ENCODE measurements around the gene CDK6.

The CDK6 gene

DNA sequence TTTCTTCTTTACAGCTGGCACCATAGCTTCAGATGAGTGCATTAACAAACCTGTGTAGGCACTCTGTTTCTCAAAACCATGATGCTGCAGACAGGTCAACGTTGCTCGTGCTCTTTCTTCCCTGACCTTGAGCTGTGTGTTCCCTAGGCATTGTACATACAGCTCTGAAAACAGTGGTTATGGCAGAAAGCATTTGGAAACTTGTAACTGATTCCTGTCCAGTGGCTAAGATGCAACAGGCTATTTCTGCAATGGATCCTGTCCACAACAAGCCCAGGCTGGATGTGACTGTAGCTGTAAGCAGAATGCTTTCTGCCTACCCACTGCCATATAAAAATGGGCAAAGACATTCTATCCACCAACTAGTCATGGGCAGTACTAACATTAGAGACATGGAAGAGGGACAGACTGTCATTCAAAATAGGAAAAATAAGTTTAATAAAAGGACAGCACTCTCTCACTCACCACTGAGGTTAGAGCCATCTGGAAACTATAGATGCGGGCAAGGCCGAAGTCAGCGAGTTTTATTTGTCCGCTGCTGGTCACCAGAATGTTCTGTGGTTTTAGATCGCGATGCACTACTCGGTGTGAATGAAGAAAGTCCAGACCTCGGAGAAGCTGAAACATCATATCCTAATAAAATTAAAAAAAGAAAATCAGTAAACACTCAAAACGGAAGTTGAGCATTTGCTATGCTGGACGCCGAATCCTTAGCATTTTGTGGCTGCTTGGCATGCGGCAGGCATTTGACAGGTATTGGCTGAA, 111.0 kb downstream of the CDK6 start:
- no peaks in the 10 kb centered on the region for H3K27me3 ChIP-seq (ENCODE audit: control insufficient read depth, insufficient read depth, low read length)
- H3K9me3 ChIP-seq (ENCODE audit: control insufficient read depth, insufficient read depth, low read length) = no peaks in the 10 kb centered on the region
- WGBS (ENCODE audit: insufficient coverage, insufficient read length) = no CpG with 5 or more reads among the region's 14 CpGs
- no peak overlapping the region for H3K27ac ChIP-seq (ENCODE audit: low read length)
- H3K36me3 ChIP-seq (ENCODE audit: control insufficient read depth, insufficient read depth, low read length) = no peaks in the 10 kb centered on the region
- H3K4me1 ChIP-seq (ENCODE audit: control insufficient read depth, insufficient read depth, low read length) = no peaks in the 10 kb centered on the region; the same call in 1 of the 2 replicates
- no peak overlapping the region for H3K4me3 ChIP-seq (ENCODE audit: low read length)
- no peak for DNase-seq (ENCODE audit: low read depth, low spot score)

DNA sequence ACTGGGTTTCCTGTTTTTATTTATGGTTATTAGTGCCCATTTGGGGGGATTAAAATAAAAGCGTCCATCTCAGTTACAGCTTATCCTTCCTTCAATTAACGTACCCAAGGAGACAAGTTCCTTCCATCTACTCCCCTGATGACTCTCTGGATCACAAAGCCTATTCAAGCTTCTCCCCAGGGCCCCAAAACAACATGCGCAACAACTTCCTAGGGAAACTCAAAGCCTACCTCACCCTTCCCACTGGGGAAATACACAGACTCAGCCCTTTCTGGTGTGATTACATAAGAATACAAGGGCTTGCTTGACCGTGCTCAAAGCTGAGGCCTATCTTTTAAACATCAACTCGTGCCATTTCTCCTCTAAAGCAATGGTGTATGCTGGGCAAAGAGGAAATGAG, 112.4 kb downstream of the CDK6 start:
- DNase-seq (ENCODE audit: low read depth, low spot score) = peak; percentile 57
- Histone ChIP-seq H3K36me3 (ENCODE audit: control insufficient read depth, insufficient read depth, low read length) (no peaks in the 10 kb centered on the region), H3K27me3 (ENCODE audit: control insufficient read depth, insufficient read depth, low read length) (no peaks in the 10 kb centered on the region), H3K27ac (ENCODE audit: low read length) (no peak overlapping the region), H3K9me3 (ENCODE audit: control insufficient read depth, insufficient read depth, low read length) (no peaks in the 10 kb centered on the region), H3K4me1 (ENCODE audit: control insufficient read depth, insufficient read depth, low read length) (no peaks in the 10 kb centered on the region; the same call in 1 of the 2 replicates), H3K4me3 (ENCODE audit: low read length) (no peak overlapping the region)
- no CpG with 5 or more reads among the region's 5 CpGs for WGBS (ENCODE audit: insufficient coverage, insufficient read length)

DNA sequence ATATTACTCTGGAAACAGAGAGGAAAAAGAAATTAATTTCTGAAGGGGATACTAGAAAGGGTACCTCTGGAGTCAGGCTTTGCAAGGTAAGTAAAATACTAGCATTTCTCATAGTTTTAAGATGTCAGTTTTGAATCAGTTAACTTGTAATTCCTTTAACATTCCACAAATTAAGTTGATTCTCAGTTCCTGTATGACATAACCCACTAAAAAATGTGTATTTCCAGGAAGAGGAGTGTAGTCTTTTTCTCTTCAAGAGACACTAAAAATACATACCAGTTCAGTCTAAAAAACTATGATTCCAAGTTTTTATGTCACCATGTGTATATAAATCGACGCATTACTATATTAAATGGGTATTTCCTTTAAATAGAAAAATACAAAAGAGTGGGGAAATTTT, 113.2 kb downstream of the CDK6 start:
- no peaks in the 10 kb centered on the region; the same call in 1 of the 2 replicates for H3K4me1 ChIP-seq (ENCODE audit: control insufficient read depth, insufficient read depth, low read length)
- no peaks in the 10 kb centered on the region for H3K36me3 ChIP-seq (ENCODE audit: control insufficient read depth, insufficient read depth, low read length)
- no CpG with 5 or more reads among the region's 2 CpGs for WGBS (ENCODE audit: insufficient coverage, insufficient read length)
- no peaks in the 10 kb centered on the region for H3K9me3 ChIP-seq (ENCODE audit: control insufficient read depth, insufficient read depth, low read length)
- no peaks in the 10 kb centered on the region for H3K27me3 ChIP-seq (ENCODE audit: control insufficient read depth, insufficient read depth, low read length)
- no peak overlapping the region for H3K27ac ChIP-seq (ENCODE audit: low read length)
- H3K4me3 ChIP-seq (ENCODE audit: low read length) = no peak overlapping the region
- DNase-seq (ENCODE audit: low read depth, low spot score) = no peak

DNA sequence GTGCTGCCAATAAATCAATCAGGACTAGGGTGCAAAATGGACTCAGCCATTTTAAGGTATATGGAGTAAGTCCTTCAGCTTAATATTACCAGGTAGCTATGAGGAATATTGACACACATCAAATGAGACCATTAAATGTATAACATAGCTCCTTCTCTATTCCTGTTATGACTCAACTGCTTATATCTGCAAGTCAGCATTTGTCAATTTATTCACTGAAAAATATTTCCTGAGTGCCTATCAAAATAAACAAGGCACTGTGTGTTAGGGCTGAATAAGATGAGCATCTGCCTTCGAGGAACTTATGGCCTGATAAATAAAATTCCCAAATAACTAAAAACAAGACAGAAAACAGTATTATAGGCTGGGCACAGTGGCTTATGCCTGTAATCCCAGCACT, 113.8 kb downstream of the CDK6 start:
- H3K36me3 ChIP-seq (ENCODE audit: control insufficient read depth, insufficient read depth, low read length) = no peaks in the 10 kb centered on the region
- no CpG with 5 or more reads among the region's 1 CpG for WGBS (ENCODE audit: insufficient coverage, insufficient read length)
- DNase-seq (ENCODE audit: low read depth, low spot score) = no peak
- H3K27me3 ChIP-seq (ENCODE audit: control insufficient read depth, insufficient read depth, low read length) = no peaks in the 10 kb centered on the region
- no peak overlapping the region for H3K4me3 ChIP-seq (ENCODE audit: low read length)
- no peaks in the 10 kb centered on the region for H3K9me3 ChIP-seq (ENCODE audit: control insufficient read depth, insufficient read depth, low read length)
- no peak overlapping the region for H3K27ac ChIP-seq (ENCODE audit: low read length)
- peaks cover 1% of the 10 kb centered on the region; the same call in 1 of the 2 replicates for H3K4me1 ChIP-seq (ENCODE audit: control insufficient read depth, insufficient read depth, low read length)

DNA sequence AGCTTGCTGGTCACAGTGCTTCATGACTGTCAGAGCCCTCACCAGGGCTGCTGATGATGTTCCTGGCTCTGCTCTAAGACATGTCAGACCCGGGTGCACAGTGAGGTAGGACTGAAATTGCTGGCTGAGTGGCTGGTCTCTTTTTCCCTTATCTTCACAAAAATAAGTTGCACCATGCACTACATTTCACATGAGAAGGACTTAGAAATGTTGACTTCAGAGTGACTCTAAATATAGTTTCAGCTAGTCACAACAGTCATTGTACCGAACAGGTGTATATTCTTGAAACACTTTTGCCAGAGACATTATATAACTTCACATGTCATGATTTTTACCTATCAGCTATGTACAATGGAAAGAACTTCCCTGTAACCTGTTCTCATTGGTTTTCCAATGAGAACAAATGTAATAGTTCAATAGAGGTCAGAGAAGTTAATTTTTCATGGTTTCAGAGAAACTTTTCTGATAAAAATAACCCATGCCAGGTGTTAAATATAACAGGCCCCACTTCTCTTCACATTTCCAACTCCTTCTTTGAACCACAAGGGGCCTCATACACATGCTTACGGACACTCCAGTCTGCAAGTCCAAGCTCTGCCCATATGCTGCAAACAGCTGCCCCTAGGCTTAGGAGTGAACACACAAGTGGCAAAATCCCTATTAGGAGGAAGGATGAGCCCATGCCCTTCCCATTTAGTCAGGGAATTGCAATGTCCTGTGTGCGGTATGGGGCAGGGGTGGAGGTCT, 115.6 kb downstream of the CDK6 start:
- no peak for DNase-seq (ENCODE audit: low read depth, low spot score)
- H3K9me3 ChIP-seq (ENCODE audit: control insufficient read depth, insufficient read depth, low read length) = no peaks in the 10 kb centered on the region
- no peak overlapping the region for H3K4me3 ChIP-seq (ENCODE audit: low read length)
- no peak overlapping the region for H3K27ac ChIP-seq (ENCODE audit: low read length)
- H3K36me3 ChIP-seq (ENCODE audit: control insufficient read depth, insufficient read depth, low read length) = no peaks in the 10 kb centered on the region
- no peaks in the 10 kb centered on the region for H3K27me3 ChIP-seq (ENCODE audit: control insufficient read depth, insufficient read depth, low read length)
- no CpG with 5 or more reads among the region's 4 CpGs for WGBS (ENCODE audit: insufficient coverage, insufficient read length)
- H3K4me1 ChIP-seq (ENCODE audit: control insufficient read depth, insufficient read depth, low read length) = peaks cover 1% of the 10 kb centered on the region; the same call in 1 of the 2 replicates

DNA sequence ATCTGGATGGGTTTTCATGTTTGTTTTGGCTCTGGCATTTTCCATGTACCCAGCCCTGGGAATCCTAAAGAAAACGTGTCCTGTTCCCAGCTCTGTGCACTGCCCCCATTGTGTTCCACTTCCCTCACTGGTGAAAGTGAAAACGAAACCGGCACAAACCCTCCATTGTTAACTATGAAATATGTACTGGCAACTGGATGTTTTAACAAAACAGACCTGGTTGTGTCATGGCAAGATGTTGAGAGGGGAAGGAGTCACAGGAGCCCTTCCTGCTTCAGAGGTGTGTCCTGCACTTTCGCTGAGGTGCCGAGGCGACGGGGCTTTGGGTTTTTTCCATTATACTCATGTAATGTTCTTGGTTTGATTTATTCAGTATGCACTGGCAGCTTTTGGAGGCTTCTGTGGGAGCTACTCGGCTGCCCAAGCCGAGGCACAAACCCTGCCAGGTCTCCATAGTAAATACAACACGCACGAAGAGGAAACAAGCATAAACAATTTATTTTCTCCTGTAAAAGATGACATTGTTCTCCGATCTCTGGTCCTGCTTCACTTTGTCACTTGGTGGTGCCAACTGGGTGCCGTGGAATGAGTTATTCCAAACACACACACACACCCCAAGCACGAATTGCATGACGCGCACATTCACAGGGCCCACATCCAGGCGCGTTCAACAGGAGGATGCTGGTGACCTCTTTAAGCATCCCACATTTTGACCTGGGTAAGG, 118.2 kb downstream of the CDK6 start:
- H3K4me3 ChIP-seq (ENCODE audit: low read length) = no peak overlapping the region
- no peak for DNase-seq (ENCODE audit: low read depth, low spot score)
- H3K27ac ChIP-seq (ENCODE audit: low read length) = no peak overlapping the region

DNA sequence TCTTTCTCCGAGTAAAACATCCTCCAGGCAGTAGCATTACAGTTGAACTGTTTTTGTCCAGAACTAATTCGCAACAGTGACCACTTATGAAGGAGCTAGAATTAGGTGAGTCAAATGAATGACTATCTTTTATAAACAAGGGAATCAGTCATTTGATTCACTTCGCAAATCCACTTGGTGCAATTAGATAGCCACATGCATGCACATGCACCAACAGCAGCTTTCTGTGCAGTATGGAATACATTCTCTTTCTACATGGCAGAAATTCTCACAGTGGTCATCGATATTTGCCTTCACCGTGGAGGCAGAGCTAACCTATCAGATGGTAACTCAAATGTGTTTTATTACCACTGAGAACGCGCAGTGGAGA, 118.8 kb downstream of the CDK6 start:
- no peak for DNase-seq (ENCODE audit: low read depth, low spot score)
- H3K27me3 ChIP-seq (ENCODE audit: control insufficient read depth, insufficient read depth, low read length) = no peaks in the 10 kb centered on the region
- H3K4me3 ChIP-seq (ENCODE audit: low read length) = no peak overlapping the region
- no CpG with 5 or more reads among the region's 7 CpGs for WGBS (ENCODE audit: insufficient coverage, insufficient read length)
- H3K9me3 ChIP-seq (ENCODE audit: control insufficient read depth, insufficient read depth, low read length) = no peaks in the 10 kb centered on the region
- no peaks in the 10 kb centered on the region for H3K36me3 ChIP-seq (ENCODE audit: control insufficient read depth, insufficient read depth, low read length)
- H3K4me1 ChIP-seq (ENCODE audit: control insufficient read depth, insufficient read depth, low read length) = 0 out of 2 replicates have a peak, but pooled peaks cover 1% of the 10 kb centered on the region
- H3K27ac ChIP-seq (ENCODE audit: low read length) = no peak overlapping the region

More for the DNA sequence above, 118.2 kb downstream of the CDK6 start:
- no CpG with 5 or more reads among the region's 18 CpGs for WGBS (ENCODE audit: insufficient coverage, insufficient read length)
- Histone ChIP-seq H3K27me3 (ENCODE audit: control insufficient read depth, insufficient read depth, low read length) (no peaks in the 10 kb centered on the region), H3K9me3 (ENCODE audit: control insufficient read depth, insufficient read depth, low read length) (no peaks in the 10 kb centered on the region), H3K36me3 (ENCODE audit: control insufficient read depth, insufficient read depth, low read length) (no peaks in the 10 kb centered on the region), H3K4me1 (ENCODE audit: control insufficient read depth, insufficient read depth, low read length) (0 out of 2 replicates have a peak, but pooled peaks cover 1% of the 10 kb centered on the region)

DNA sequence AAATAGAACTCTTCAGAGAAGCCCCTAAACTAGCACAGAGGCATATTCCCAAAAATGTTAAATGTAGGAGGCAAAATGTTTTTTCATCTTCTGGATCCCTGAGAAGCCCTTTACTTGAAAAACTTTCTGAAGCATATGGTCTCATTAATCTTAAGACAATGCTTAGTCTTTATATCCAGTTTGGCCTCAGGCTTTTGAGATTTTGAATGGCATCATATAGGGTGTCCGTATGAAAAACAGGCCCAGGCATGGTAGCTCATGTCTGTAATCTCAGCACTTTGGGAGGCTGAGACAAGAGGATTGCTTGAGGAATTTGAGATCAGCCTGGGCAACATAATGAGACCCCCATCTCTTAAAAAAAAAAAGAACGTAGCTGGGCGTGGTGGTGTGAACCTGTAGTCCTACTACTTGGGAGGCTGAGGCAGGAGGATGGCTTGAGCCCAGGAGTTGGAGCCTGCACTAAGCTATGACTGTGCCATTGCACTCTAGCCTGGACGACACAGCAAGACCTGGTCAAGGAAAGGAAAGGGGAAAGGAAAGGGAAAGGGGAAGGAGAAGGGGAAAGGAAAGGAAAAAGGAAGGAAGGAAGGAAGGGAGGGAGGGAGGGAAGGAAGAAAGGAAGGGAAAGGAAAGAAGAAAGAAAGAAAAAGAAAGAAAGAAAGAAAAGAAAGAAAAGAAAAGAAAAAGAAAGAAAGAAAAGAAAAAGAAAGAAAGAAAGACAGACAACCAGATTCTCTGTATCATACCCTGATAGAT, 119.4 kb downstream of the CDK6 start:
- no CpG with 5 or more reads among the region's 4 CpGs for WGBS (ENCODE audit: insufficient coverage, insufficient read length)
- Histone ChIP-seq H3K4me3 (ENCODE audit: low read length) (no peak overlapping the region), H3K9me3 (ENCODE audit: control insufficient read depth, insufficient read depth, low read length) (no peaks in the 10 kb centered on the region), H3K36me3 (ENCODE audit: control insufficient read depth, insufficient read depth, low read length) (no peaks in the 10 kb centered on the region), H3K27ac (ENCODE audit: low read length) (no peak overlapping the region), H3K4me1 (ENCODE audit: control insufficient read depth, insufficient read depth, low read length) (0 out of 2 replicates have a peak, but pooled peaks cover 1% of the 10 kb centered on the region), H3K27me3 (ENCODE audit: control insufficient read depth, insufficient read depth, low read length) (no peaks in the 10 kb centered on the region)
- DNase-seq (ENCODE audit: low read depth, low spot score) = no peak

DNA sequence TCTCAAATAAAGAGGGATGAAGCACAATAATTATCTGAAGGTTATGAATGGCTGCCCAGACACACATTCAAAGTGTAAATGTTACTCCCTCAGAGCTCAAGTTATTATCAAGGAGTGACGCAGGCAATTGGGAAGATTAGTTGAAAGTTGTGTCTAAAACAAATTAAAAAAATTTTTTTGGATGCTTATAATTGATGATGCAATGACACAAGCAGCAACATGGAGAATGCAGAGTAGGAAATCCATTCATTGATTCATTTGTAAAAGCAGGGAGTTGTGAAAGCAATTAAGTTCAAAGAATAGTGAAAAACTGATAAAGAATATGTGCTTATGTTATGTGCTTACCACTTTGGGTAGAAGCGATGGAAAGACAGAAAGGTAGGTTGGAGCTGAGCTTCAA, 120.4 kb downstream of the CDK6 start:
- Histone ChIP-seq H3K4me3 (ENCODE audit: low read length) (no peak overlapping the region), H3K9me3 (ENCODE audit: control insufficient read depth, insufficient read depth, low read length) (no peaks in the 10 kb centered on the region), H3K27ac (ENCODE audit: low read length) (no peak overlapping the region), H3K27me3 (ENCODE audit: control insufficient read depth, insufficient read depth, low read length) (no peaks in the 10 kb centered on the region), H3K36me3 (ENCODE audit: control insufficient read depth, insufficient read depth, low read length) (no peaks in the 10 kb centered on the region), H3K4me1 (ENCODE audit: control insufficient read depth, insufficient read depth, low read length) (0 out of 2 replicates have a peak, but pooled peaks cover 1% of the 10 kb centered on the region)
- DNase-seq (ENCODE audit: low read depth, low spot score) = no peak
- no CpG with 5 or more reads among the region's 2 CpGs for whole genome bisulfite sequencing (ENCODE audit: insufficient coverage, insufficient read length)

DNA sequence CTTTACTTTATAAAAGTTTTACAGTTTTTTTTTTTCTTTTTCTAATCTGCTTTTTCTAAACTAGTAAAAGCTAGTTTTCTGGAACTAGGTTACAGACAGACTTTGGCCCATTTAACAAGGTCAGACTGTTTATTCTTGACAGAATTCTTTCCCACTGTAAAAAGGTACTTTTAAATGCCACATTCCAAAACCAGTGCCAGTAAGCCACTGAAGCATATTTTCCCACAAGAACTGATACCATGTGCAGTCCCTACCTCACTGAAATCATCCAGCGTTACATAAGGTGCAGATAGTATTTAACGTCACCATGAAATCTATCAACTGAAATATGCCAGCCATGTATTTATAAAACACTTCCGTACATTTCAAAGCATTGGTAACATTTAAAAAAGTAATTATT, 121.6 kb downstream of the CDK6 start:
- H3K27ac ChIP-seq (ENCODE audit: low read length) = no peak overlapping the region
- 0 out of 2 replicates have a peak, but pooled peaks cover 1% of the 10 kb centered on the region for H3K4me1 ChIP-seq (ENCODE audit: control insufficient read depth, insufficient read depth, low read length)
- H3K27me3 ChIP-seq (ENCODE audit: control insufficient read depth, insufficient read depth, low read length) = no peaks in the 10 kb centered on the region
- H3K4me3 ChIP-seq (ENCODE audit: low read length) = no peak overlapping the region
- no CpG with 5 or more reads among the region's 3 CpGs for WGBS (ENCODE audit: insufficient coverage, insufficient read length)
- DNase-seq (ENCODE audit: low read depth, low spot score) = no peak
- no peaks in the 10 kb centered on the region for H3K9me3 ChIP-seq (ENCODE audit: control insufficient read depth, insufficient read depth, low read length)
- H3K36me3 ChIP-seq (ENCODE audit: control insufficient read depth, insufficient read depth, low read length) = no peaks in the 10 kb centered on the region
